ENCODE results near the gene XRCC1. TPM values are rescaled to one million over a fixed set of nuclear protein-coding genes. Genes with fewer than 3 reads are reported as not detected.

Gene XRCC1
- total RNA-seq, 2 donors from 2014 or later: 22.3 to 40.7 TPM

DNA sequence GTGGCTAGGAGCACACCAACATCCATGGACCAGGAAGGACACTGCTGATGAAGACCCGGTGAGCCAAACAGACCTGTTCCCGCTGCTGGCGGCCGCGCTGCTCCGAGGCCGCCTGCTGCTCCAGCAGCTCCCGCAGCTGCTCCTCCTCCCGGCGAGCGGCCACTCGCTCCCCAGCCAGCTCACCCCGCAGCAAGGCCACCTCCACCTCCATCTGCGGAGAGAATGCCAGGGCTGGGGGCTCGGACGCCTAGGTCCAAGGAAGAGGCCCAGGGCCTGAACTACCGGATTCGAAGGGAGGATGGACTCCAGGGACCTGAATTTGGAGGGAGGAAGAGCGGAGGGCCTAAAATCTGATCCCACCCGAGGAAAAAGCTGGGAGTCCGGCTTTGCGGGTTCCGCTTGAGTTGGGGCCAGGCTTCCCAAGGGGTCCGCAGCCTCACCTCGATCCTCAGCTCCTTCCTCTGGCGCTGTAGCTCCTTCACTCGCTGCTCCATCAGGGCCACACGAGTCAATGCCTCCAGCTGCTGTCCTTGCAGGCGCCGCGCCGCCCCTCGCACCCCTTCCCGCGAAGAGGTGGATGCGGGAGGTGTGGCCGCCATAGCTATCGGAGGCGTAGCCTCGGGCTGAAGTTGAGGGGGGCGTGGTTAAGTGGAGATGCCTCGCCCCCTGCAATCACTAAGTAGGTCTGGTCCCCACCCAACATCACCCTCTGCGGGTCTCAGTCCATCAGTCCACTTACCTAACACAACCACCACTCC is 73.5 kb downstream of the XRCC1 start:
- no peaks in the 10 kb centered on the region for H3K36me3 ChIP-seq

DNA sequence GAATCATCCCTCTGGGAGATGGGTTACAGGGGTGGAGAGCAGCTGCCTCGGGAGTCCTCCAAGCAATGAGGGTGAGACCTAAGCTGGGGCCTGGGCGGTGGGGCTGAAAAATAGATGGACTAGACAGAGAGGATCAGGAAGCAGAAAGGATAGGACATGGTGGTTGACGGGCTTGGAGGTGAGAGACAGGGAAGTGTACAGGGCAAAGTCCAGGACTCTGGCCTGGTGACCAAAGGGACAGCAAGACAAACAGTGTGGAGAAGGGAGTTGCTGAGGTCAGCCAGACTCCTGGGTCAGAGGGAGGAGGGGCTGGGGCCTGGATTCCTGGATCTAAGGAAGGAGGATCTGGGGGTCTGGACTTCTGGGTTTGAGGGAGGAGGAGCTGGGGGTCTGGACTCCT is 76.3 kb downstream of the XRCC1 start:
- no peaks in the 10 kb centered on the region for H3K36me3 ChIP-seq
- no peak for DNase-seq

More for the DNA sequence above, 73.5 kb downstream of the XRCC1 start:
- Histone ChIP-seq H3K27me3 (no peaks in the 10 kb centered on the region), H3K4me3 (no peak overlapping the region), H3K9me3 (no peaks in the 10 kb centered on the region), H3K27ac (no peak overlapping the region), H3K4me1 (peaks cover 5% of the 10 kb centered on the region), H3K9ac (ENCODE audit: low read depth in 2 of 2, low read length in 2 of 2) (no peak overlapping the region)
- TF ChIP-seq, protein P1, sequence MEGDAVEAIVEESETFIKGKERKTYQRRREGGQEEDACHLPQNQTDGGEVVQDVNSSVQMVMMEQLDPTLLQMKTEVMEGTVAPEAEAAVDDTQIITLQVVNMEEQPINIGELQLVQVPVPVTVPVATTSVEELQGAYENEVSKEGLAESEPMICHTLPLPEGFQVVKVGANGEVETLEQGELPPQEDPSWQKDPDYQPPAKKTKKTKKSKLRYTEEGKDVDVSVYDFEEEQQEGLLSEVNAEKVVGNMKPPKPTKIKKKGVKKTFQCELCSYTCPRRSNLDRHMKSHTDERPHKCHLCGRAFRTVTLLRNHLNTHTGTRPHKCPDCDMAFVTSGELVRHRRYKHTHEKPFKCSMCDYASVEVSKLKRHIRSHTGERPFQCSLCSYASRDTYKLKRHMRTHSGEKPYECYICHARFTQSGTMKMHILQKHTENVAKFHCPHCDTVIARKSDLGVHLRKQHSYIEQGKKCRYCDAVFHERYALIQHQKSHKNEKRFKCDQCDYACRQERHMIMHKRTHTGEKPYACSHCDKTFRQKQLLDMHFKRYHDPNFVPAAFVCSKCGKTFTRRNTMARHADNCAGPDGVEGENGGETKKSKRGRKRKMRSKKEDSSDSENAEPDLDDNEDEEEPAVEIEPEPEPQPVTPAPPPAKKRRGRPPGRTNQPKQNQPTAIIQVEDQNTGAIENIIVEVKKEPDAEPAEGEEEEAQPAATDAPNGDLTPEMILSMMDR (IDR thresholded peaks at IDR 0.05): no peak
- no peak for DNase-seq
- intact Hi-C loops (cut with DNase I): no loop called here

DNA sequence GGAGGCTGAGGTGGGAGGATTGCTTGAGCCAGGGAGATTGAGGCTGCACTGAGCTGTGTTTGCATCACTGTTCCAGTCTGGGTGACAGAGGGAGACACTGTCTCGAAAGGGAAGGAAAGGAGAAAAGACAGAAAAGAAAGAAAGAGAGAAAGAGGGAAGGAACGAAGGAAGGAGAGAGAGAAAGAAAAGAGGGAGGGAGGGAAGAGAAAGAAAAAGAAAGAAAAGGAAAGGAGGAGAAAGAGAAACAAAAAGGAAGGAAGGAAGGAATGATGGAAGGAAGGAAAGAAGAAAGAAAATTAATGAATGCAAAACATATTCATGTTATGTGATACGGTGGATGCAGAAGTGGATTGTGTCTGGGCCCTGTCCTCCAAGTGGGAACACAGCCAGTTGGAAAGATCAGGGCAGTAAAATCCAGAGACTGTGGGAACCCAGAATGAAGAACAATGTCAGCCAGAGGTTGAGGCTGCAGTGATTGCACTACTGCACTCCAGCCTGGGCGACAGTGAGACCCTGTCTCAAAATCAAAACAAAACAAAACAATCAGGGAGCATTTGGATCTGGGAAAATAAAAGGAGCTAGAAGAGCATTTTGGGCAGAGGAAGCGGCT is 77.0 kb downstream of the XRCC1 start:
- H3K27ac ChIP-seq: no peak overlapping the region
- DNase-seq: no peak
- no peaks in the 10 kb centered on the region for H3K4me1 ChIP-seq
- no peaks in the 10 kb centered on the region for H3K36me3 ChIP-seq
- intact Hi-C loops (cut with DNase I): no loop called here
- no peaks in the 10 kb centered on the region for H3K27me3 ChIP-seq
- no peaks in the 10 kb centered on the region for H3K9me3 ChIP-seq
- H3K9ac ChIP-seq (ENCODE audit: low read depth in 2 of 2, low read length in 2 of 2): no peak overlapping the region
- TF ChIP-seq, protein P1 (IDR thresholded peaks at IDR 0.05): no peak
- no peak overlapping the region for H3K4me3 ChIP-seq

More for the DNA sequence above, 76.3 kb downstream of the XRCC1 start:
- intact Hi-C loops (cut with DNase I): no loop called here
- H3K4me1 ChIP-seq: no peaks in the 10 kb centered on the region
- H3K27ac ChIP-seq: no peak overlapping the region
- H3K4me3 ChIP-seq: no peak overlapping the region
- no peak overlapping the region for H3K9ac ChIP-seq (ENCODE audit: low read depth in 2 of 2, low read length in 2 of 2)
- H3K9me3 ChIP-seq: no peaks in the 10 kb centered on the region
- TF ChIP-seq, protein P1 (IDR thresholded peaks at IDR 0.05): no peak
- H3K27me3 ChIP-seq: no peaks in the 10 kb centered on the region

DNA sequence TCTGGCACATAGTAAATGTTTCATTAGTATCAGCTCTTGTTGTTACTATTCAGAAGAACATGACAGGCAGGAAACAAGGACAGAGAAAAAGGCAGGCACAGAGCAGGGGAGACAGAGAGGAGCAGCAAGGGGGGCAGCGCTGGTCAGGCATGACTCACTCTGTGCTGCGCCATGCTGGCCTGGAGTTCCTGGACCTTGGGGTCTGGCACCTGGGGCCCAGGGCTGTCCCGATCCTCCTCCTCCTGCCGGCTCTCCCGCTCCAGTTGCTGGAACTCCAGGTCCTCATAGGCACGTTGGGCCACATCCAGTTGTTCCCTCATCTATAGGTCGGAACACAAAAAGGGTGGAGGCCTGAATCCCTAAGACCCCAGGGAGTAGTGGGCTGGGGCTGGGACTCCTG is 78.4 kb downstream of the XRCC1 start:
- TF ChIP-seq, protein P1 (IDR thresholded peaks at IDR 0.05): no peak
- Histone ChIP-seq H3K27me3 (no peaks in the 10 kb centered on the region), H3K27ac (no peak overlapping the region), H3K36me3 (no peaks in the 10 kb centered on the region), H3K4me3 (no peak overlapping the region), H3K9me3 (no peaks in the 10 kb centered on the region), H3K4me1 (no peaks in the 10 kb centered on the region), H3K9ac (ENCODE audit: low read depth in 2 of 2, low read length in 2 of 2) (peak overlapping the region in 1 of 2 donors; percentile 9)
- intact Hi-C loops (cut with DNase I): no loop called here
- no peak for DNase-seq

DNA sequence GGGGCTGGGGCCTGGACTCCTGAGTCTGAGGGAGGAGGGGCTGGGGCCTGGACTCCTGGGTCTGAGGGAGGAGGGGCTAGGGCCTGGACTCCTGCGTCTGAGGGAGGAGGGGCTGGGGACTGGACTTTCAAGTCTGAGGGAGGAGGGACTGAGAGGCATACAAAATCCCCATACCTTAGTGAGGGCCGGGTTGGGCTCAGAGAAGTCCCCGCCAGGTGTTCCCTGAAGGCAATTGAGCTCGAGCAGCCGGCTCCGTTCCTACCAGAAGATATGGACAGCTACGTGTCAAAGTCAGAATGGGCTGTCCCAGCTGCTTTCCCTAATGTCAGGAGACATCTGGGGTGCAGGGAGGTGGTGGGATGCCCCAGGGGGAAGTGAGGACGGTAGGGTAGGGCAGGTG is 80.2 kb downstream of the XRCC1 start:
- no peaks in the 10 kb centered on the region for H3K36me3 ChIP-seq
- intact Hi-C loops (cut with DNase I): no loop called here
- TF ChIP-seq, protein P1 (IDR thresholded peaks at IDR 0.05): no peak
- H3K9ac ChIP-seq (ENCODE audit: low read depth in 2 of 2, low read length in 2 of 2): no peak overlapping the region
- no peak overlapping the region for H3K4me3 ChIP-seq
- H3K9me3 ChIP-seq: no peaks in the 10 kb centered on the region
- no peaks in the 10 kb centered on the region for H3K27me3 ChIP-seq
- H3K4me1 ChIP-seq: no peaks in the 10 kb centered on the region
- DNase-seq: no peak
- H3K27ac ChIP-seq: no peak overlapping the region

Other genes with a start within 250 kb of the XRCC1 start
- gene CD177, start 221.8 kb downstream of the XRCC1 start, total RNA-seq: 100 to 1,000 TPM in 1 of 2 donors, 10 to 100 TPM in 1; 97.4 to 320 TPM
- under 1 TPM in 1 of 2 donors, not detected in 1; 0.17 TPM for gene TEX101, start 160.6 kb downstream of the XRCC1 start, total RNA-seq
- gene LYPD3, start 109.9 kb downstream of the XRCC1 start, total RNA-seq: under 1 TPM; 0.42 to 0.59 TPM
- gene PHLDB3, start 70.8 kb downstream of the XRCC1 start, total RNA-seq: 10 to 100 TPM in 1 of 2 donors, 1 to 10 TPM in 1; 6.8 to 24.0 TPM
- gene ETHE1, start 48.3 kb downstream of the XRCC1 start, total RNA-seq: 100 to 1,000 TPM; 482 to 569 TPM
- 10 to 100 TPM in 1 of 2 donors, 1 to 10 TPM in 1; 6.4 to 11.3 TPM for gene ZNF575, start 42.3 kb downstream of the XRCC1 start, total RNA-seq
- gene PINLYP, start 274 bp upstream of the XRCC1 start, total RNA-seq: 1 to 10 TPM in 1 of 2 donors, under 1 TPM in 1; 0.52 to 2.4 TPM
- 10 to 100 TPM; 19.9 to 24.6 TPM for gene IRGQ, start 20.6 kb upstream of the XRCC1 start, total RNA-seq
- 10 to 100 TPM; 15.4 to 27.1 TPM for gene ZNF576, start 21.1 kb upstream of the XRCC1 start, total RNA-seq
- under 1 TPM; 0.42 to 0.57 TPM for gene SRRM5, start 36.6 kb upstream of the XRCC1 start, total RNA-seq
- gene ZNF428, start 44.1 kb upstream of the XRCC1 start, total RNA-seq: 10 to 100 TPM; 21.5 to 27.4 TPM
- gene CADM4, start 64.3 kb upstream of the XRCC1 start, total RNA-seq: 1 to 10 TPM; 2.3 to 5.8 TPM
- 10 to 100 TPM; 33.7 to 51.6 TPM for gene PLAUR, start 94.6 kb upstream of the XRCC1 start, total RNA-seq
- gene IRGC, start 140.5 kb upstream of the XRCC1 start, total RNA-seq: not detected
- 10 to 100 TPM; 30.1 to 66.6 TPM for gene SMG9, start 179.4 kb upstream of the XRCC1 start, total RNA-seq
- 10 to 100 TPM; 25.4 to 60.9 TPM for gene KCNN4, start 205.4 kb upstream of the XRCC1 start, total RNA-seq
- gene LYPD5, start 226.9 kb upstream of the XRCC1 start, total RNA-seq: 1 to 10 TPM; 3.3 to 3.9 TPM

Data from colonic mucosa (tissue), 4 donors.